Natural killer cell (primary cell): ENCODE results near the gene UTP4. TPM values are rescaled to one million over a fixed set of nuclear protein-coding genes. Genes with fewer than 3 reads are reported as not detected.
A peak's percentile ranks its signal among the peaks of the same experiment; 100 is the strongest.

ENCODE experiments used
- ATAC-seq, 3 donors: fragments of 150-1000 bp in 2 of 3; fragments of 200-7000 bp in 1 of 3; cut with Tn5 transposase; 1 replicate in 1 of 3; 2 replicates in 2 of 3; pipeline ENCODE4 v1.10.0; 2021; ENCODE audit warnings: mild to moderate bottlenecking in 2 of 3, moderate library complexity in 2 of 3
- DNase-seq, 2 donors: peaks; one replicate each; pipeline versions ENCODE4 v3.0.0 to v3.0.0-alpha.2; 2013 to 2021; ENCODE audit warnings: mixed read lengths in 1 of 2
- H3K27ac ChIP-seq: one replicate; pipeline ENCODE4 v1.5.1; 2013; ENCODE audit warnings: mild to moderate bottlenecking, low read length
- H3K27me3 ChIP-seq: one replicate; pipeline ENCODE4 v1.6.1; 2013; ENCODE audit warnings: low read length; ENCODE audit not compliant: control insufficient read depth, insufficient read depth
- H3K36me3 ChIP-seq: one replicate; pipeline ENCODE4 v1.6.1; 2013; ENCODE audit warnings: low read length; ENCODE audit not compliant: control insufficient read depth, insufficient read depth
- H3K4me1 ChIP-seq: one replicate; pipeline ENCODE4 v1.6.1; 2013; ENCODE audit warnings: low read length; ENCODE audit not compliant: control insufficient read depth, insufficient read depth
- H3K4me3 ChIP-seq: one replicate; pipeline ENCODE4 v1.5.1; 2013; ENCODE audit warnings: low read length
- H3K9me3 ChIP-seq: one replicate; pipeline ENCODE4 v1.6.1; 2013; ENCODE audit warnings: low read length; ENCODE audit not compliant: control insufficient read depth, insufficient read depth
- H3K27ac Mint-ChIP-seq, 2 donors: one replicate each; pipeline ENCODE4 v1.8.0; 2022; ENCODE audit warnings: mild to moderate bottlenecking in 2 of 2, mixed read lengths in 2 of 2, moderate library complexity in 1 of 2
- H3K27me3 Mint-ChIP-seq, 2 donors: one replicate each; pipeline ENCODE4 v1.8.0; 2022; ENCODE audit warnings: low read depth in 2 of 2, mixed read lengths in 2 of 2
- H3K36me3 Mint-ChIP-seq: one replicate; pipeline ENCODE4 v1.8.0; 2022; ENCODE audit warnings: mixed read lengths
- H3K4me1 Mint-ChIP-seq, 2 donors: one replicate each; pipeline ENCODE4 v1.8.0; 2022; ENCODE audit warnings: mixed read lengths in 2 of 2
- H3K4me3 Mint-ChIP-seq: one replicate; pipeline ENCODE4 v1.8.0; 2022; ENCODE audit warnings: mild to moderate bottlenecking, moderate library complexity, mixed read lengths
- H3K9me3 Mint-ChIP-seq, 2 donors: one replicate each; pipeline ENCODE4 v1.8.0; 2022; ENCODE audit warnings: mixed read lengths in 2 of 2
- CTCF ChIP-seq: fragments of 200-600 bp; IDR thresholded peaks from one replicate; pipeline ENCODE4 v1.8.0; 2022; ENCODE audit warnings: antibody characterized with exemption
- WGBS: methylation state at CpG from one replicate; pipeline ENCODE4 v1.1.7; 2013; ENCODE audit warnings: missing lambda C conversion rate; ENCODE audit not compliant: insufficient coverage; 5-methylcytosine and 5-hydroxymethylcytosine counted together
- intact Hi-C: fragments of 100-400 bp; cut with micrococcal nuclease; formaldehyde crosslinking; loops from one replicate; pipeline ENCODE4 v1.14.2; 2022
- total RNA-seq, 4 donors: library from RNA; stranded (reverse); fragments of 120-200 nt in 1 of 4; gene quantifications; one replicate each; pipeline versions ENCODE4 v1.2.3 to v1.2.4, GENCODE V29; 2013 to 2022

UTP4 gene
- total RNA-seq, 3 donors from 2014 or later (not counting 1 experiment from before 2014, with no cell fraction given), result 23.2 to 42.6 (median 36.3) TPM

GRCh38 chr16:69131167-69131838, 1.1 kb upstream of the UTP4 start:
- intact Hi-C loops, result no loop called here
- Mint-ChIP-seq H3K4me3 (peak overlapping the region; percentile 94), H3K27ac (peak overlapping the region; percentile 80 to 93), H3K36me3 (no peaks in the 10 kb centered on the region), H3K27me3 (no peaks in the 10 kb centered on the region), H3K4me1 (peaks cover 43 to 48% of the 10 kb centered on the region in 2 donors), H3K9me3 (no peaks in the 10 kb centered on the region)
- ATAC-seq (no peak), DNase-seq (peak in 1 of 2 donors; percentile 53)
- H3K9me3 ChIP-seq, result no peaks in the 10 kb centered on the region
- H3K27me3 ChIP-seq, result no peaks in the 10 kb centered on the region
- H3K4me3 ChIP-seq, result peak overlapping the region; percentile 86
- no peaks in the 10 kb centered on the region for H3K36me3 ChIP-seq
- no peak for TF ChIP-seq CTCF
- 3% methylated on average over 13 of the region's 15 CpGs for WGBS
- H3K27ac ChIP-seq, result peak overlapping the region; percentile 82
- peaks cover 12% of the 10 kb centered on the region for H3K4me1 ChIP-seq

- intact Hi-C loops, result no loop called here
- Mint-ChIP-seq H3K27me3 (no peaks in the 10 kb centered on the region), H3K9me3 (no peaks in the 10 kb centered on the region), H3K36me3 (no peaks in the 10 kb centered on the region), H3K4me3 (peak overlapping the region; percentile 94), H3K4me1 (peaks cover 48% of the 10 kb centered on the region in 2 donors), H3K27ac (peak overlapping the region; percentile 80 to 93)
- H3K36me3 ChIP-seq, result peaks cover 5% of the 10 kb centered on the region
- ATAC-seq (peak; percentile 57 to 77 (median 62)), DNase-seq (peak in 1 of 2 donors; percentile 77)
- no peaks in the 10 kb centered on the region for H3K27me3 ChIP-seq
- H3K4me1 ChIP-seq, result peaks cover 12% of the 10 kb centered on the region
- H3K27ac ChIP-seq, result peak overlapping the region; percentile 82
- peak overlapping the region; percentile 86 for H3K4me3 ChIP-seq
- no peaks in the 10 kb centered on the region for H3K9me3 ChIP-seq
- 0% methylated on average over 43 of the region's 53 CpGs for WGBS
- TF ChIP-seq CTCF, result no peak
These were observed 518 bp upstream of the UTP4 start for GRCh38 chr16:69131839-69132423.

- ATAC-seq (no peak), DNase-seq (no peak)
- peaks cover 12% of the 10 kb centered on the region for H3K4me1 ChIP-seq
- no peak for TF ChIP-seq CTCF
- Mint-ChIP-seq H3K27me3 (no peaks in the 10 kb centered on the region), H3K27ac (peak overlapping the region; percentile 80 to 93), H3K36me3 (no peaks in the 10 kb centered on the region), H3K4me3 (peak overlapping the region; percentile 94), H3K9me3 (no peaks in the 10 kb centered on the region), H3K4me1 (peaks cover 42 to 48% of the 10 kb centered on the region in 2 donors)
- H3K36me3 ChIP-seq, result peaks cover 16% of the 10 kb centered on the region
- no peaks in the 10 kb centered on the region for H3K9me3 ChIP-seq
- WGBS, result 73% methylated on average over 5 of the region's 5 CpGs
- intact Hi-C loops, result no loop called here
- no peak overlapping the region for H3K27ac ChIP-seq
- H3K4me3 ChIP-seq, result peak overlapping the region; percentile 86
- no peaks in the 10 kb centered on the region for H3K27me3 ChIP-seq
These were observed 1.0 kb downstream of the UTP4 start for GRCh38 chr16:69133373-69133954.
